HG03439 (cell line): ENCODE results near the gene TNFSF9.
"Not testable (repeated sequence)": the region's sequence is repeated elsewhere in the genome, so short reads cannot be mapped to it uniquely, and the experiment has no call there.

Experiments
- ATAC-seq: cut with Tn5 transposase; IDR thresholded peaks from one replicate; pipeline ENCODE4 v1.9.1; 2021; ENCODE audit warnings: mild to moderate bottlenecking, moderate library complexity; ENCODE audit not compliant: unreplicated experiment

TNFSF9 gene

DNA sequence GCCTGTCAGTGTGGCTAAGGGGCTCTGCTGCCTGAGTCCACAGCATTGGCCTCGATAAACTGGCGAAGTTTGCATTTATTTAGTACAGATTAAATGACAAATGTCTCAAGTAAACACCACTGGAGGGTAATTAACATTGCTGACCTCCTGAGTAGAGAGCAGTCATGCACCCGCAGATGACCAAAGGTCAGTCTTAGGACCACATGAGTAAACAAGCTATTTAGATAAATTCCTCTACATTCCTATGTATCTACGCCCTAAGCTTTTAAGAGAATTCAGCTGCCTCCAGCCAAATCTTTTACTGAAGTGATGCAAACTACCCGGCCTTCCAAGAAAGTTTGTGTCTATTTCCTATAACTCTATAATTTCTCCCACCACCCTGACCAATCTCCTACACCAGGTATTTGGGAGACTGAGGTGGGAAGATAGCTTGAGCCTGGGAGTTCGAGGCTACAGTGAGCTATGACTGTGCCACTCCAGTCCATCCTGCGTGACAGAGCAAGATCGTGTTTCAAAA is 37.2 kb downstream of the TNFSF9 start:
- ATAC-seq = no peak

DNA sequence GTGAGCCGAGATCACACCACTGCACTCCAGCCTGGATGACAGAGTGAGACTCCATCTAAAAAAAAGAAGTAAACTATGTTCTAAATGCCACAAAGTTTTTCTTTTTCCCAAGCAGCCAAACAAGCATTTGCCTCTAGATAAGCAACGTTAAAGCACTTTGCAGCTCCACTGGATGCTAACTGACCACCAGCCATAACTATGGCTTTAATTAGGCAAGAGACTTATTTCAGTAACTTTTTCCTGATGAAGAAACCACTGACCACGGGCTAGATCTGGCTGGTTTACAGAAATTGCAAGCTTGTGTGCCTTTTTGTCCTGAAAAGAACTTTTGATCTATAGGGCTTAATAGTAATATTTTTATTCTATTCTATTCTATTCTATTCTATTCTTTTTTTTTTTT is 38.0 kb downstream of the TNFSF9 start:
- no peak for ATAC-seq

DNA sequence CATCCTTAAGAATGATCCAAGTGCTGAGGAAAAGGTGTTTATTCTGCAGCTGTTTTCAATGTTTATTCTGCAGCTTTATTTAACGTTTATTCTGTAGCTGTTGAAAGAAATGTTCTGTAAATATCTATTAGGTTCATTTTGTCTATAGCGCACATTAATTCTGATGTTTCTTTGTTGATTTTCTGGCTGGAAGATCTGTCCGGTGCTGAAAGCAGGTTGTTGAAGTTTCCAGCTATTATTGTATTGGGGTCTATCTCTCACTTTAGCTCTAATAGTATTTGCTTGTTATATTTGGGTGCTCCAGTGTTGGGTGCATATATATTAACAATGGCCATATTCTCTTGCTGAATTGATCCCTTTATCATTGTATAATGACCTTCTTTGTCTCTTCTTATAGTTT is 39.9 kb downstream of the TNFSF9 start:
- ATAC-seq = no peak

DNA sequence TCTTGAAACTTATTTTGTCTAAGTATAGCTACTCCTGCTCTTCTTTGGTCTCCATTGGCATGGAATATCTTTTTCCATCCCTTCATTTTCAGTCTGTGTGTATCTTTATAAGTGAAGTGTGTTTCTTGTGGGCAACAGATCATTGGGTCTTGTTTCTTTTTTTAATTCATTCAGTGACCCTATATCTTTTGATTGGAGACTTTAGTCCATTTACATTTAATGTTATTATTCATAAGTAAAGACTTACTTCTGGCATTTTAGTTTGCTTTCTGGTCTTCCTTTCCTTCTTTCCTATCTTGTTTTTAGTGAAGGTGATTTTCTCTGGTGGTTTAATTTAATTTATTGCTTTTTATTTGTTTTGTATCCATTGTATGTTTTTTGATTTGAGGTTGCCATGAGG is 40.3 kb downstream of the TNFSF9 start:
- ATAC-seq = no peak

DNA sequence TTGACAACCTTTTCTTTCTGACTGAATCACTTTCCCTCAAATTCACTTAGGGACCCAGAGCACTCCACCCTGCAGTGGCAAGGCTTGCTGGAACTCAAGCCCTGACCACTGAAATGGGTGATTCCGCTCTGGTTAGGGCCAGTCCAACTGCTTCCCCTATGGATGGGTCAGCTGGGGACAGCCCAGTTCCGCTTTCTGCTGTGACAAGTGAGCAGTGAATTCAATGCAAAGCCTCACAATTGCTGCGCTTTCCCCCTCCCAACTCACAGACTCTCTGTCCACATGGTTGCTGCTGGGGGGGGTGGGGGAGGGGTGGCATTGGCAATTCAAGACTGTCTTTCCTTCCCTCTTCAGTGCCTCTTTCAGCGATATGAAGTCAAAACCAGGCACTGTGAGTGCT is 41.4 kb downstream of the TNFSF9 start:
- no peak for ATAC-seq

DNA sequence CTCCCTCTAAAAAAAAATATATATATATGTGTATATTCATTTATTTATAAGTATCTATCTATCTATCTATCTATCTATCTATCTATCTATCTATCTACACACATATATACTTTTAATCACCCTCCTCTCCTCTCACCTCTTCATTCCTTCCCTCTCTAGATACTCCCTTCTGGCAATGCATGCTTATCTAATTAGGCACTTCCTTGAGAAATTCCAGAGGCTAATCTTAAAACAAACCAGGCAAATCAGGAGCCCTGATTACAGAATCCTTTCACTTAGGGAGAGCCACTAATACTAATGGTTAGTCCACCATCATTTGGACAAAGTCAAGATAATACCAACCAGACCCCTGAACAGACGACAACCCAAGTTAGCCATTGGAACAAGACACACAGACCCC is 42.5 kb downstream of the TNFSF9 start:
- ATAC-seq = no peak

DNA sequence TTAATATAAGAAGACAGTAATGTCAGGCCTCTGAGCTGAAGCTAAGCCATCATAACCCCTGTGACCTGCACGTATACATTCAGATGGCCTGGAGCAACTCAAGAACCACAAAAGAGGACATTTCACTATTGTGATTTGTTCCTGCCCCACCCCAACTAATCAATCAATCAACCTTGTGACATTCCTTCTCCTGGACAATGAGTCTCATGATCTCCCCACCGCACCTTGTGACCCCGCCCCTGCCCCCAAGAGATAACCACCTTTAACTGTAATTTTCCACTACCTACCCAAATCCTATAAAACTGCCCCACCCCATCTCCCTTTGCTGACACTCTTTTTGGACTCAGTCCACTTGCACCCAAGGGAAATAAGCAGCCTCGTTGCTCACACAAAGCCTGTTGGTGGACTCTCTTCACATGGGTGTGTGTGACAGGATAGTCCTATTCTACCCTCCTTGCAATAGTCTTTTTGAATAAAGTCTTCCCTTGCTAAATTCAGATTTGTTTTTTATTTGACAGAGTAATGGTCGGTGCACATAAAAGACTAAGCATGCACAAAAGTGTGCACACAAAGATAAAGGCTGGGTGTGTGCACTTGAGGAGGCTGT is 46.1 kb downstream of the TNFSF9 start:
- no peak for ATAC-seq

DNA sequence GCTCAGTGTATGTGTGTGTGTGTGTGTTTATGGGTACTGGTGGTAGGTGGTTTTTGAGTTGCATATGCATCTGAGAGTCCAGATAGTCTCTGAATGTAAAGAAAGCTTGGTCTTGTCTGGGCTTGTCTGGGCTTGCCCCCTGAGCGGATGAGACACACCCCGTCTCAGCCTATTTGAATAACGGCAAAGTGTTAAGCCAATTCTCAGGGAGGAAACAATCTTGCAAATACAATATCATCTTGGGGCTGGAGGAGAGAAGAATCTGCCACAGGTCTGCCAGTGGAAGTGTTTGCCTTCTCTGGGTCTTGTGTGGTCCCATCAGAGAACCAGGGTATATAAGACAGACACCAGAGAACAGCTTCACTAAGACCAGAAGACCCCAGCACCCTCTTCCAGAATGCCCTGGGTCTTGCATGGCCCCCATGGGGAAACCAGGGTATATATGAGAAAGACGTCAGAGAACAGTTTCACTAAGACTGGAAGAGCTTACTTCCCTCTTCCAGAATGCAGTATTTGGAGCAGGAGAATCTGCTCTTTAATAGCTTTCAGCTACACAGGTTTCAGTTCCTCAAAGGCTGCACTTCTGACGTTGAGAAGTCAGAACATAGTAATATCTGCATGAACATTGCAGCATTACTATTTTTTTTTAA is 46.8 kb downstream of the TNFSF9 start:
- ATAC-seq = peak; percentile 80

DNA sequence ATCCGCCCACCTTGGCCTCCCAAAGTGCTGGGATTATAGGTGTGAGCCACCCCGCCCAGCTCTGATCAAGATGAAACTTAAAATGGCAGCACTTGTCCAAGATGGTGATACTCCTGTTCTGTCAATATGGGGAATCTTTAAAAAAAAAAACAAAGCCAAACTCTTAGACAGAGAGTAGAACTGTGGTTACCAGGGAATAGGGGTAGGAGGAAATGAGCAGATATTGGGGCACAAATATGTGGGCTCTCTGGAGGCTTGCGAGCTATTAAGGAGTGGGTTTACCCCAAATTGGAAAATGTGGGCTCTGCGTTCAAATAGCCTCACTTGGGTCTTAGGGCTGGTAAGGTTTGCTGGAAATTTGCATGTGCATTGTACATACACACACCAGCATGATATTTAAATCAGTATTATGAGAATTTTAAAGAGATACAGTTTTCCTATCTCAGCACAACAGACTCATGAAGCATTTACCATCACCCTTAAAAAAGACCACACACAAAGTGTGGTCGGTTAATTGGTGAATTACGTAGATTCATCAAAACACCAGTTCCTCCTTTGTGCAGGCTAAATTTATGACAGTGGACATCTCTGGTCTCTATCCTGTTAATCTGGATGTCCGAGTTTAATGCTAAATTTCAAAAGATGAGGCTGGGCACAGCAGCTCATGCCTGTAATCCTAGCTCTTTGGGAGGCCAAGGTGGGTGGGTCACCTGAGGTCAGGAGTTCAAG is 48.8 kb downstream of the TNFSF9 start:
- ATAC-seq = no peak

DNA sequence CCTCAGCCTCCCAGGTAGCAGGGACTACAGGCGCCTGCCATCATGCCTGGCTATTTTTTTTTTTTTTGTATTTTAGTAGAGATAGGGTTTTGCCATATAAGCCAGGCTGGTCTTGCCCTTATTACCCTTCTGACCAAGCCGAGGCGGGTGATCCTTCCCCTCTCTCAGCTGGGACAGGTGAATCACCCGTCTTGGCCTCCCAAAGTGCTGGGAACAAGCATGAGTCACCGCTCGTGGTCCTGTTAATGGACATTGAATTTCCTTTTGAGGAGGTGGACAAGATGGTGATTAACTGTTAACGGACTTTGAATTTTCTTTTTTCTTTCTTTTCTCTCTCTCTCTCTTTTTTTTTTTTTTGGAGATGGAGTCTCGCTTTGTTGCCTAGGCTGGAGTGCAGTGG is 49.5 kb downstream of the TNFSF9 start:
- no peak for ATAC-seq

DNA sequence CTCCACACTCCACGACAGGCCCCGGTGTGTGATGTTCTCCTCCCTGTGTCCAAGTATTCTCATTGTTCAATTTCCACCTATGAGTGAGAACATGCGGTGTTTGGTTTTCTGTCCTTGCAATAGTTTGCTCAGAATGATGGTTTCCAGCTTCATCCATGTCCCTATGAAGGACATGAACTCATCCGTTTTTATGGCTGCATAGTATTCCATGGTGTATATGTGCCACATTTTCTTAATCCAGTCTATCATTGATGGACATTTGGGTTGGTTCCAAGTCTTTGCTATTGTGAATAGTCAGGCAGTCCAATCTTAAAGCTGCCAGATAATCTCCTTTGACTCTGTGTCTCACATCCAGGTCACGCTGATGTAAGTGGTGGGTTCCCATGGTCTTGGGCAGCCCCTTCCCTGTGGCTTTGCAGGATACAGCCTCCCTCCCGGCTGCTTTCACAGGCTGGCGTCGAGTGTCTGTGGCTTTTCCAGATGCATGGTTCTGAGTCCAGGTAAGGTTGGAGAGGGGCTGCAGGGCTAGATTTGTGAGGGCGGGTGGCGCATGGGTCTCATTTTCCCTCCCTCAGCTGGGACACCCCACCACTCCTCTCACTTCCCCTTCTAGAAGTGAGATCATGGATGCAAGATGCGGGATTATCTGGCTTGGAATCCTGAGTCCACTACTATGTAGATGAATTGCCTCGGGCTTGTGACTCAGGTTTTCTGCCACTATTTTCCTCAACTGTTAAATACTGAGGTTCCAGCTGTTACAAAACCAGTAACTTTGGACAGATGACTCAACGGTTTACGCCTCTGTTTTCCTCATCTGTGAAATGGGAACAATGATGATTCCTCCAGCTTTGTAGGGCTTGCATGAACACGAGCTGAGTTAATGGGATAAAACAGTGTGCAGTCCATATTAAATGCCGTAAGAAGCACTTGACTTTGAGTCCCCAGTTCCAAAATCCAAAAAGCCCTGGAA is 52.0 kb downstream of the TNFSF9 start:
- not testable (repeated sequence) for ATAC-seq
